IPS-11a (cell line): ENCODE data around the gene GNG3.
A peak's percentile ranks its signal among the peaks of the same experiment; 100 is the strongest.
"Not testable (repeated sequence)": the region's sequence is repeated elsewhere in the genome, so short reads cannot be mapped to it uniquely, and the experiment has no call there.

Experiments used
- H3K4me3 ChIP-seq: one replicate; pipeline ENCODE4 v1.5.1; 2013; ENCODE audit warnings: low read depth, low read length, control low read depth

The GNG3 gene

DNA sequence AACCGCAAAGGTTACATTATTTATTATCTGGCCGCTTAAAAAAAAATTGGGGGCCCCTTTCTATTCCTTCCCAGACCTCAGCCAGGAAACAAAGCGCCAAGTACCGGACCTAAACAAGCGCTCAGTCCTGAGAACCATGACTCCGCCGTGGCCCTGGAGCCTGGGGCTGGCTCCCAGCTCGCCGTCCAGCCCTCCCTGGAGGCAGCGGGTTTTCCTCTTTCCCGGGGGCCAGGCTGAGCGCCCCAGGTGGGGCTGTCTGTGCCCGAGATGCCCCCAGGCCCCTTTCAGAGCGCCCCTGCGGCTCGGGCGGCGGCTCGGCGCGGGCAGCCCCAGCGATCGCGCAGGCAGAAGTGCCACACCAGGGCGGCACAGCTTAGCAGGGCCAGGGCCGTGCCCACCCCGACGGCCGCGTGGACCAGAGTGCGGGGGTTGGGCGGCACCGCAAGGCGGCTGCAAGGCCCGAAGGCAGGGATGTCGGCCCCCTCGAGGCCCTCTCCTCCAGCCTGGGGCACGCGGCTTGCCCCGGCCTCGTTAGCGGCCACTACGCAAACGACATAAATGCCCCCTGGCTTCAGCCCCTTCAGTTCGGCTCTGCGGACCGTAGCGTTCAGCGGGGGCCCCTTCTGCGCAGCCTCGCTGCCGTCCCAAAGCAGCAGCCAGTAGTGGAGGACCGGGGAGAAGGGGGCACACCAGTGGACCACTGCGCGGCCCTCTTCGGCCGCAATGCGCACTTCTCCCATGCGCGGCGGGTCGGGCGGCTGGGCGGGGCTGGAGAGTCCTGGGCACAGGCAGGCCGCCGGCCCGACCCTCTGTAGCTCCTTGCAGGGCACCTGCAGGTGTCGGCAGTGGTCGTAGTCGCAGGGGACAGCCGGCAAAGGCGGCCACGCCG lies 19.7 kb upstream of the GNG3 start:
- H3K4me3 ChIP-seq, result no peak overlapping the region

DNA sequence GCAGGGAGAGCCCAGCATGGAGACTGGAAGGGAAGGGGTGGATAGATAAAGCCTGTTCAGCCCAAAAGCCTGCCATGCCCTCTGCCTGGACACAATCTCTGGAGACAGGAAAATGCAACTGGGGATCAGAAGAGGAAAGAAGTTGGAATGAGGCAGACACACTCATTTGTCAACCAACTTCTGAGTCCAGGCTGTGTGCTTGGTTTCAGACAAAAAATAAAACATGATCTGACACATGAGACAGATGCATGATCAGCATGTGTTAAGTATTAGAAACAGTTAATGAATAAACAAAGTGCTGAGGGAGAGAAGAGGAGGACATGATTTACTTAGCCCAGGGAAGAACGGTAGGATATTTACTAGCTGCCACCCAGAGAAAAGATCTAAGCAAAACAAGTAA lies 19.0 kb upstream of the GNG3 start:
- H3K4me3 ChIP-seq, result no peak overlapping the region

DNA sequence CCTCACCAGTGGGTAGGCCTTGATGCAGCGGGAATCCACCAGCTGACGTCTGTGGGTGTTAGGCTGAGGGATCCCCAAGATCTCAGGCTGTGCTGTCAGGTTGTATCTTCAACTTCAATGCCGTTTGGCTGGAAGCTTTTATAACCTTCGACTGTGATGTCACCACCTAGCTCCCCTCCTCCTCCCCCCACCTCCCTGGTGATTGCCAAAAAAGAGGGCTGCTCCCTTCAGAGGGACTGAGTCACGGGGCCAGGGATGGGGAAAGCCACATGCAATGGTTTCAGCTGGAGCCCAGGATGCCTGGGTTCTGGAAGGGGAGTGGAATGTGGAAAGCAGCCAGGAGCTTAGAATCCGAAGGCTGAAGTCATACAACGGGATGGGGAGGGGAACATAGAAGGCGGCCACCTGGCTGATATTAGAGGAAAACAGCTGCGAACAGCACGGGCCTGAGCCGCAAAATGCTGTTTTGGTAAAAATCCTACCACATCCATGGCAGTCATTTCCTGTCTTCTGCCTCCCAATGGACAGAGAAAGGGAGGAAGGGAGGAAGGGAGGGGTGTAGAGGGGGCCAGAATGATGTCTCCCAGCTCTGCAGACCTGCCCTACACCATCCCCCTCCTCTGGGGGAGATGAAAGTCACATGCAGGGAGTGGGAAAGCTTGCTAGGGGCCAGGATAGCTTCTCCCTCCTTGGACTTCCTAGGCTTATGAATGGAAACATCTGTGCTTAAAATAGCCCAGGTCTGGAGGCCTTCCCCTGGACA lies 17.9 kb upstream of the GNG3 start, which contains the start of gene LRRN4CL:
TSS of gene LRRN4CL (minus strand) at position 110 of the 763 bp plus-strand sequence. CDS start 1,022 bp downstream, outside the sequence.
- no peak within 1 kb of the TSS for H3K4me3 ChIP-seq

DNA sequence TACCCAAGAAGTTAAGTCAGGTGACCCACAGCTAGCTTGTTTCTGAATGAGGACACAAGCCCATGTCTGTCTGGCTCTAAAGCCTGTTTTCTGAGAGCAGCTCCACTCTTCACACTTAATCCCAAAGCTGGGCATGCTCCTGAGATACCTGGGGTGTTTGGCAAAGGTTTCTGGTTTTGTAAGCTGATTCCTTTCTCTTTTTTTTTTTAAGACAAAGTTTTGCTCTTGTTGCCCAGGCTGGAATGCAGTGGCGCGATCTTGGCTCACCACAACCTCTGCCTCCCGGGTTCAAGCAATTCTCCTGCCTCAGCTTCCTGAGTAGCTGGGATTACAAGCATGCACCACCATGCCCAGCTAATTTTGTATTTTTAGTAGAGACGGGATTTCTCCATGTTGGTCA lies 13.9 kb upstream of the GNG3 start:
- H3K4me3 ChIP-seq, result not testable (repeated sequence)

DNA sequence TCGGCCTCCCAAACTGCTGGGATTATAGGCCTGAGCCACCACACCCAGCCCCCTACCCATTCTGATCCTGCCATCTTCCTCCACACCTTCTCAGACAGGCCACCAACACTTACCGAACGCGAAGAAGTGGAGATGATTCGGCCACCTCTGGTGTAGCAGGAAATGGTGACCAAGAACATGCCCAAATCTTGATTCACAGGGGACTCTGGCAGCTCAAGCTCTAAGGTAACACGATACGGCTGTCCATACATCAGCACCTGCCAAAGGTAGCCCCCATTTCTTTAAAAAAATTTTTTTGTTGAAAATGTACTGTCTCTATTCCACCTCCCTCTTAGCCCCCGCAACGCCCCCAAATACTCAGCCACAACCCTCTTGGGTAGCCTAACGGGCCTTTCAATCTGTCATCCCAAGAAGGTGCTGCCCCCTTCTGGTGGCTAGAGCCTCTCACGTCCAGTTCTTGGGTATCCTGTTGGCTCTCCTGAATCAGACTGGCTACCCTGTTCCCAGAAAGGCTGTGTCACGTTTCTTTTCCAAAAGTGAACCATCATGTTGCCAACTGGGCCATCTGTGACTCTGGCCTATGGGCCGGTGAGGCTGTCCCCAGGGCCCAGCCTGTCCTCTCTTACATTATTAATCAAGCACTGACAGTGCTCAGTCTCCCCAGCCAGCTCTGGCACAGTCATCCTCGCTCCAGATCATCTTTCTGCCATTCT lies 12.9 kb upstream of the GNG3 start:
- H3K4me3 ChIP-seq, result no peak overlapping the region

DNA sequence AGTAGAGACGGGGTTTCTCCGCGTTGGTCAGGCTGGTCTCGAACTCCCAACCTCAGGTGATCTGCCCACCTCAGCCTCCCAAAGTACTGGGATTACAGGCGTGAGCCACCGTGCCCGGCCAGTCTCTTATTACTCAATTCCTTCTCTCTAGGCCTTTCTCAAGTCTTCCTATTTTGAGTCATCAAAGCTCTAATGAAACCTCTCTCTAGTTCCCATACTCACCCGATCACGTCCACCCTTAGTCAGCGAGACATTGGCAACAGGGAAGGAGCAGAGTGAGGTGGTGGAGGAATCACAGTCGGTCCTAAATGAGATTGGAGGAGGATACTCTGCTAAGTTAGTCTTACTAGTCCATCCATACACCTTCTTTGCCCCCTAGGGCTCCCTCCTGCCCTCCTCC lies 5.2 kb upstream of the GNG3 start:
- no peak overlapping the region for H3K4me3 ChIP-seq

DNA sequence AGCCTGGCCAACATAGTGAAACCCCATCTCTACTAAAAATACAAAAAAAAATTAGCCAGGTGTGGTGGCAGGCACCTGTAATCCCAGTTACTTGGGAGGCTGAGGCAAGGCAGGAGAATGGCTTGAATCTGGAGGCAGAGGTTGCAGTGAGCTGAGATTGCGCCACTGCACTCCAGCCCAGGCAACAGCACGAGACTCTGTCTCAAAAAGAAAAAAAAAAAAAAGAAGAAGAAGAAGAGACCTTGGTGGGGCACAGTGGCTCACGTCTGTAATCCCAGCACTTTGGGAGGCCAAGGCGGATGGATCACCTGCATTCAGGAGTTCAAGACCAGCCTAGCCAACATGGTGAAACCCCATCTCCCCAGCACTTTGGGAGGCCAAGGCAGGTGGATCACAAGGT lies 3.6 kb upstream of the GNG3 start:
- H3K4me3 ChIP-seq, result not testable (repeated sequence)

DNA sequence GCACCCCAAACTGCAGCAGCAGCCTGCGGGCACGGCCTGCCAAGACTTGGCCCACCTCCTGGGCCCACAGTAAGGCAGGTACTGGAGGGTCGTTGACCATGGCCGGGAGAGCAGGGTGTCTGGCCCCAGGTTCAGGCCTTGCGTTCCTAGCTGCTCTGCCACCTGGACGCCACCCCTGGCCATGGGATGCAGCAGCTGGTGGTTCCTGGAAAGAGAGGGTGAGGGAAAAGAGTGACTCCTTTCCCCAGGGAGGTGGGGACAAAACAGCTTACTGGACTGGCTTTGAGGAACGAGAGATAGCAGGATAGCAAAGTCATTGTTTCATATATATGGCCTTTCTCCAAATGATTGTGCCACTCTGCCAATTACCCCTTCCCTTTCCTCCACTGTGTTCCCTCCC lies 2.1 kb upstream of the GNG3 start:
- peak overlapping the region; percentile 86 for H3K4me3 ChIP-seq

DNA sequence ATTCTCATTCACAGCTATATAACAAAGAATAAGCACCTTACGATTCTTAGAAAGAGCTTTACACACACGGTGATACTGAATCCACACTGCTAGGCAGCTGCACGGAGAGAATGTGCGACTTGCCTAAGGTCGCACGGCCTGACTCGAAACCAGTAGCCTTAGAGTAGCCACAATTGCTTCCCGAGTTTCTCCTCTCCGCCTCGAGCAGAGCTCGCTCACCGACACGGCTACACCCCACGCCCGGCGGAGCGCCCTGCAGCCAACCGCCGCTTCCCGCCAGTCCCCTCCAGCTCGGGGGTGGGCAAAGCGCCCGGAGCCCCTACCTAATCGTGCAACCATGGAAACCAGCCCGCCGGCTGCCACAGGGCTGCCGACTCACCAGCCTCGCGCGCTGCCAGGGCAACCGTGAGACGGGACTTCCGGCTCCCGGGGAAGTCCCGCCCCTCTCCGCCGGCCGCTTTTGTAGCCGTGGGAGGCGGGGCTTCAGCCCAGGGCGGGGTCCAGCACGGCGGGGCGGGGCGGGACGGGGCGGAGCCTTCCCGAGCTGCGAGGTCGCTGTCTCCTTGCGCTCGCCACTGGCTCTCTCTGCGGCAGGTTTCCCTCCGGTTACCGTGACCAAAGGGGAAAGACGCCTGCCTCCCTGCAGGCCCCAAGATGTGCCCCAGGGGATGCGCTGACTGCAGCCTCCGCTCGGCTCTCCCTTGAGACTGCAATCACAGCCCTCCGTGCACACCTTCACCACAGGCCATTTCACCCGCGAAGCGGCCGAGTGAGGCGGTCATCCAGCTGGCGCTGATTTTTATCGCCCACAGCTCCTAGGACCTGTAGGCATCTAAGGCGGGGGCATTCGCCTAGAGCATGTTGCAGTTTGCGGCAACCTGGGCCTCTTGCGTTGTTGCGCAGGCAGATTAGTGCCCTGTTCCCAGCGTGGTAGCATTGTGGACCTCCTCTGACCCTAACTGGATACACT lies 1.3 kb upstream of the GNG3 start:
- H3K4me3 ChIP-seq, result peak overlapping the region; percentile 86

DNA sequence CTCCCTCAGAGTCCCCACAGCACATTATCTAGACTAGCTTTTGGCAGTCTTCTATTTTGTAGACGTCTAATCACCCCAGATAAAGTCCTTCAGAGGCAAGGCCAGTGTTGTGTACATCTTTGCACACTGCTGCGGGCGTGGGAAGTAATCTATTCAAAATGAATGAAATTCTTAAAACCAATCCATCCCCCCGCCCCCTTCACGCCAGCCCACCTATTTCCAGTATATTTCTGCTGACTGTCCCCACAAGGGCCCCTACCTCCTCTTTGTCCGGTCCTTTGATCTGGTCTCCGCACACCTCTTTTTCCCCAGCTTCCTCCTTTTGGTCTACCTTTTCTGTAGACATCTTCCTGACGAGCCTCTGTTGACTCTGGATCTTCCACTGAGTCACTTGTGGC lies 627 bp upstream of the GNG3 start:
- peak overlapping the region; percentile 86 for H3K4me3 ChIP-seq

DNA sequence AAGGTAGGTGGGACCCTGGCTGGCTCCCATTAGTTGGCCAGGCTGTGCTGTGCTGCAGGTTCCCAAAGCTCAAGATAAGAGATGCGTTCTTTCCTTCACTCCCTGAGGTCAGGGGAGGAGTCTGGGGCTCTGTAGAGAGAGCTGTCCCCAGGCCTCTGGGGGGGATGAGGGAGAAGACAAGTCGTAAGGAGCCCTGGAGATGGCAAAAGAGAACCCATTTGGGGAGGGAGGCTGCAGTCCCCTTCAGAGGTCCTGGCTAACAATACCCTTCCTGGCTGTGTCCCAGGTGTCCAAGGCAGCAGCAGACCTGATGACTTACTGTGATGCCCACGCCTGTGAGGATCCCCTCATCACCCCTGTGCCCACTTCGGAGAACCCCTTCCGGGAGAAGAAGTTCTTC lies 916 bp downstream of the GNG3 start:
- H3K4me3 ChIP-seq, result no peak overlapping the region

DNA sequence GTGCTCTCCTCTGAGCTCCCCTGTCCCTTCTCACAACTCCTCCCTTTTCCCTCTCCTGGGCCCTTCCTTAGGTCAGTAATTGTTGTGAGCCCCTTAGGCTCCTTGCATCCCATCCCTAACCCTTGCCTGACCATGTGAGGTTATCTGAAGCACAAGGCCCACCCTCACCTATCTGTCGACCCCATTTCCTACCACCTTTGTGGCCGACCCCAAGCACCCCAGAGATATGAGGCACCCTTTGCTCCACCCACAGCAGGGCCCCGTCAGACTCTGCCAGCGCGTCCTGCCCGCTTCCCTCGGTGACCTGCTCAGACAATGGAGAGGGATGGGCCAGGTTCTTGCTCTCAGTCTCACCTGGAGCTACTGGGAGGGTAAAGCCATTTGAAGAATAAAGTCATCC lies 1.3 kb downstream of the GNG3 start:
- peak overlapping the region; percentile 73 for H3K4me3 ChIP-seq

DNA sequence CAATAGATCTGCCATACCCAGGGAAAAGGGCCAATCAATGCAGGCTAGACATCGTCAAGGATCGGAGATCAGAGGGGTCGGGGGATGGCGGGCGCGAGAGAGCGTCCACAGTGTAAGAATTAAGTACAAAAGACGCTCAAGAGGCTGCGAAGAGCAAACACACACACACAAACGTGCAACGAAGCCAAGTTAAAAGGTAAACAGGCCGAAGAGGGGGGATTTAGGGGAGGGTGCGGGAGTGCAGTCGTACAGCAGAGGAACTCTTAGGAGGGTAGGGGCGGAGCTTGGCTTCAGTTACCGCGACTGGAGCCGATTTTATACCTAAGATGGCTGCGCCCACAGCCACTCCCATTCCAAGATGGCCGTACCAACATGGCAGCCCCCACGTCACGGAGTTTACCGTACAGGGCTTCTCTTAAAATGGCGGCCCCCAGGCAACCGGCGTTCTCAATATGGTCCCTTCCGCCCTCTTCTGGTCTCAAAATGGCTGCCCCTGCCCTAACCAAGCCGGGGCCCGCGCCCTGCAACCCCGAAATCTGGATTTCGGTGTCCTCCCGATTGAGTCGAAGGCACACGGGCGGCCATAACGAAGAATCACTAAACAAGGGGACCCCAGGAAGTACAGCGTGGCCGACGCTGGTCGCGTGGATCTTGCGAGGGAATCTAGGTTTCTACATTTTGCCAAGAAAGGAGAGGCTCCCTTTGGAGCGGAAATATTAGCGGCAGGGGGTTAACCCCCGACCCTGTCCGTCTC lies 1.9 kb downstream of the GNG3 start:
- H3K4me3 ChIP-seq, result peak overlapping the region; percentile 73

DNA sequence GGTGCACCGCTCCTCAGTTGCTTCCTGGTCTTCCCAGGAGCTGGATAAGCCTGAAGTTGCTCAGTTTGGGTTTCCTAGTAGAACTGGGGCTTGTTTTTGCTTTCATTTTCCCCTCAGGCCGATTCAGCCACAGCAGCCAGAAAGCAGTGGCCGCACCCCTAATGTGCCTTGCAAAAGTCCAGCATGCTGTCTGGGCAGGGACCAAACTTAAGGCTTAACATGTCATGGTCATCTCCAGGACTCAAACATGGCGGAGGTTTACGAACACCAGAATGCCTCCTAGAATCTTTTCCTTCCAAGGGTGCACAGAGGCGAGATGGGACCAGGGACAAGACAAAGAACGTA lies 2.5 kb downstream of the GNG3 start:
- peak overlapping the region; percentile 38 for H3K4me3 ChIP-seq

DNA sequence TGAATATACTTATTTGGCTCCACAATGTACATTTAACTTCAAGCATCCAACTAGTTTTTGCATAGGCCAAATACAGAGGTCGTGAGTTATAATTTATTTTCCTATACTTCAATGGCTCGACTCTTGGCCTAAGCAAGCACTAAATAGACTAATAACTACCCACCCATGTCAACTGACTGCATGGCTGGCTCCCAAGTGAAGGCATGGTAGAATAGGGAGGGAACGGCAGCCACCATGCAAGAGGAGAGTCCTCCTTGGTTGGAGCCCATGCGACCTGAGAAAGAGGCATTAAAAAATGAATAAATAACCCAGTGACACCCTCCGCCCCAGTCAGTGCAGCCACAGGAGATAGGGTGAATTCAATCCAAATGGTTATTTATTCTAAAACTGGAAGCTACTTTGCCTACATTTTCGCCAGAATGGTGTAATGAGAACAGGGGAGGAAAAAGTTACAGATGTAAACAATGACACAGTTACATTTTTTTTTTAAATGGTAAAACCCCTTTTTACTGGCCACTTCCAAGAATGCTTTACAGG lies 4.9 kb downstream of the GNG3 start:
- H3K4me3 ChIP-seq, result no peak overlapping the region

DNA sequence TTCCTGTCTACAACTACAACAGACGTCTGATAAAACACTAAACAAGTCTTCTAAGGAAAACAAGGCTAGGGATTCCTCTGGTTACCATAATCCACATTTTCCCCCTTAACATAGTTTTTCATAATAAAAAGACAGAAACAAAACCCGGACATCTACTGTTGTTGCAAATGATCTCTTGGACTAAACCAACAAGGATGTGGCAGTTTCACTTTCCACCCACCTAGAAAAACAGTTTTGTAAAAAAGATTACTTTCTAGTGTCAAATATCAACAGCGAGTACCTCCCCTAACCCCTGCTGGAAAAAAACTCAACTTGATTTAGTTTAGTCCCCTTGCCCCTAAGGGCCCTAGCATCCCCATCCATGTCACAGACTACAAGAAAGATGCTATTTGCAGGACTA lies 5.4 kb downstream of the GNG3 start:
- H3K4me3 ChIP-seq, result no peak overlapping the region

DNA sequence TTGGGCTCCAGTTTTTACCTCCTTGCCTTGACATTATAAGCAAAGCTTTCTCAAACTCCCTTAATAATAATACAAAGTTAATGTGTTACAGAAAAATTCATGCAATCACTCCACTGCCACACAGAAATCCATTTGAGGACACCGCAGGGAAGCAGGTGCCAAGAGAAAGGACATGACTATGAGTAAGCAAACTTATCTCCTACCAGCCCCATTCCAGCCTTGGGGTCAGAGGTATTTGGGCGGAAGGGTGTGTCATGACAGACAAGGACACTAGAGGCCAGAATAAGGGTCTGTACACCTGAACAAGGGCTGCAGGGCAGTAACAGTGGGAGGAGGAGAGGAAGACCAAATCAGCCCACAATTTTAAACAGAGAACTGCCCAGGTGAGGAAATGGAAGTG lies 5.9 kb downstream of the GNG3 start:
- H3K4me3 ChIP-seq, result no peak overlapping the region

DNA sequence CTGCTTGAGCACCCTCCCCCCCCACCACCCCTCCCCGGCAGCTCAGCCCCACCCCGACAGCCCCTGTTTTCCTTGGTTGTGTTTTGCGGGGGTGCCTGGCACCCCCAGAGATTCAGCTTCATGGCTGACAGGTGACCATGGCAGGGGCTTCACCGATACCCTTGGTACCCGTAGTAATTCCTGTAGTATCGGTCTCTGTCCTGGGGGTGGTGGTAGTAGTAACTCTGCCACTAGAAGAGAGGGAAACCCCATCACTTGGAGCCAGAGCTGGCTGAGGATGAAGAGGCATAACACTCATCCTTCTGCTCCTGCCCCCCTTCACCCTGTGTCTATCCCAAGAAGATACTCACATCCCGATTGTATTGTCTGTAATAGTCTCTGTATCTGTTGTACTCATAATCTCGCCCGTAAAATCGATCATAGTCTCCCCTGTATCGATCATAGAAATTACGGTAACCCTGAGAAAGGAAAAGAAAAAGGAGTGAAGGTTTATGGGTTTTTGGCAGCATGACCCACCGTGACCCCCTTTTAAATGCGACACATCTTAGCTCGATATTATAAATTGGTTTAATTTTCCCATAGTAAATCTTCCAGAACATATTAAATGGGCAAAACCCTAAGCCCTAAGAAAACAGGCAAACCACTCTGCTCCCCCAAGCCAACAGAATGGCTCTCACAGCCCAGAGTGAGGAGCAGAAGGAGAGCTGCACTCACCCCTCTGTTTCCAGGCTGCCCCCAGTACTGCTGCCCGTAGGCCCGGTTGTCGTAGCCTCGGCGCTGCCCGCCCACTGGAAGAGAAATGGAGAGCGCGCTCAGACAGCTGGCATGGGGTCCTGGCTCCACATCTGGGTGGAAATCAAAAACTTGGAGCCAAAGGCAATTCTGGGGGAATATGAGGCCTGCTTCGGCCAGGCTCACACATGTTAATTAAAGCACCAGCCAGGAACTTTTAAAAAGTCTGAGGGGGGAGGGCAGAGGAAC lies 8.0 kb downstream of the GNG3 start:
- H3K4me3 ChIP-seq, result no peak overlapping the region
